ENCODE results near the gene PIEZO1. TPM values are rescaled to one million over a fixed set of nuclear protein-coding genes. Genes with fewer than 3 reads are reported as not detected.

The PIEZO1 gene
- total RNA-seq, 1 donor from 2014 or later, result 247 TPM

- no peak overlapping the region for H3K4me3 ChIP-seq (ENCODE audit: insufficient read depth, low read depth, low read length)
- H3K27me3 ChIP-seq (ENCODE audit: insufficient read depth, low read length), result no peaks in the 10 kb centered on the region
- no peak for TF ChIP-seq EZH2 (IDR thresholded peaks at IDR 0.05; ENCODE audit: insufficient read depth, low read length)
- TF ChIP-seq CTCF (IDR thresholded peaks at IDR 0.05; ENCODE audit: insufficient read depth, low read depth, low read length), result no peak
- Mint-ChIP-seq H3K27me3 (ENCODE audit: low read depth, unreplicated experiment) (no peaks in the 10 kb centered on the region), H3K4me1 (ENCODE audit: low read depth, unreplicated experiment) (peaks cover 61% of the 10 kb centered on the region), H3K27ac (ENCODE audit: unreplicated experiment) (no peak overlapping the region), H3K36me3 (ENCODE audit: low read depth, unreplicated experiment) (peaks cover 2% of the 10 kb centered on the region), H3K9me3 (ENCODE audit: unreplicated experiment) (no peaks in the 10 kb centered on the region), H3K4me3 (ENCODE audit: unreplicated experiment) (peak overlapping the region; percentile 11)
- H2AFZ ChIP-seq (ENCODE audit: low read depth, low read length), result no peak overlapping the region
- H3K27ac ChIP-seq (ENCODE audit: low read depth, low read length), result peak overlapping the region; percentile 53
- H3K4me2 ChIP-seq (ENCODE audit: low read length), result peak overlapping the region; percentile 76
- H4K20me1 ChIP-seq (ENCODE audit: insufficient read depth, low read length), result peaks cover 97% of the 10 kb centered on the region
- H3K79me2 ChIP-seq (ENCODE audit: insufficient read depth, low read length), result peaks cover 97% of the 10 kb centered on the region
- DNase-seq (ENCODE audit: low read depth), result no peak
- peaks cover 70% of the 10 kb centered on the region for H3K4me1 ChIP-seq (ENCODE audit: insufficient read depth, low read length)
- H3K9me3 ChIP-seq (ENCODE audit: insufficient read depth, low read depth, low read length), result no peaks in the 10 kb centered on the region
- FAIRE-seq, result no peak
- H3K9ac ChIP-seq (ENCODE audit: low read length), result peak overlapping the region; percentile 61
- H3K36me3 ChIP-seq (ENCODE audit: insufficient read depth, low read length), result no peaks in the 10 kb centered on the region
Measured at GRCh38 chr16:88767546-88768070, 17.4 kb downstream of the PIEZO1 start.

- Histone ChIP-seq H3K27me3 (ENCODE audit: insufficient read depth, low read length) (no peaks in the 10 kb centered on the region), H3K9me3 (ENCODE audit: insufficient read depth, low read depth, low read length) (no peaks in the 10 kb centered on the region), H2AFZ (ENCODE audit: low read depth, low read length) (no peak overlapping the region), H3K9ac (ENCODE audit: low read length) (no peak overlapping the region), H3K4me3 (ENCODE audit: insufficient read depth, low read depth, low read length) (no peak overlapping the region), H4K20me1 (ENCODE audit: insufficient read depth, low read length) (peaks cover 97% of the 10 kb centered on the region), H3K79me2 (ENCODE audit: insufficient read depth, low read length) (peaks cover 97% of the 10 kb centered on the region), H3K4me1 (ENCODE audit: insufficient read depth, low read length) (peaks cover 66% of the 10 kb centered on the region), H3K27ac (ENCODE audit: low read depth, low read length) (no peak overlapping the region), H3K36me3 (ENCODE audit: insufficient read depth, low read length) (no peaks in the 10 kb centered on the region), H3K4me2 (ENCODE audit: low read length) (no peak overlapping the region)
- TF ChIP-seq CTCF (IDR thresholded peaks at IDR 0.05; ENCODE audit: insufficient read depth, low read depth, low read length) (no peak), EZH2 (IDR thresholded peaks at IDR 0.05; ENCODE audit: insufficient read depth, low read length) (no peak)
- H3K9me3 Mint-ChIP-seq (ENCODE audit: unreplicated experiment), result no peaks in the 10 kb centered on the region
- no peaks in the 10 kb centered on the region for H3K27me3 Mint-ChIP-seq (ENCODE audit: low read depth, unreplicated experiment)
- H3K27ac Mint-ChIP-seq (ENCODE audit: unreplicated experiment), result peak overlapping the region; percentile 49
- DNase-seq (ENCODE audit: low read depth) (no peak), FAIRE-seq (no peak)
- H3K4me1 Mint-ChIP-seq (ENCODE audit: low read depth, unreplicated experiment), result peaks cover 54% of the 10 kb centered on the region
- H3K36me3 Mint-ChIP-seq (ENCODE audit: low read depth, unreplicated experiment), result peaks cover 2% of the 10 kb centered on the region
- no peak overlapping the region for H3K4me3 Mint-ChIP-seq (ENCODE audit: unreplicated experiment)
Measured at GRCh38 chr16:88766975-88767374, 18.0 kb downstream of the PIEZO1 start.

- H3K79me2 ChIP-seq (ENCODE audit: insufficient read depth, low read length), result peaks cover 100% of the 10 kb centered on the region
- Mint-ChIP-seq H3K4me3 (ENCODE audit: unreplicated experiment) (no peak overlapping the region), H3K9me3 (ENCODE audit: unreplicated experiment) (no peaks in the 10 kb centered on the region)
Measured at GRCh38 chr16:88764913-88765349, 20.1 kb downstream of the PIEZO1 start.

More at GRCh38 chr16:88764913-88765349, 20.1 kb downstream of the PIEZO1 start:
- Histone ChIP-seq H3K27me3 (ENCODE audit: insufficient read depth, low read length) (no peaks in the 10 kb centered on the region), H3K4me3 (ENCODE audit: insufficient read depth, low read depth, low read length) (no peak overlapping the region), H3K4me1 (ENCODE audit: insufficient read depth, low read length) (peaks cover 48% of the 10 kb centered on the region), H2AFZ (ENCODE audit: low read depth, low read length) (no peak overlapping the region), H3K9ac (ENCODE audit: low read length) (no peak overlapping the region), H3K9me3 (ENCODE audit: insufficient read depth, low read depth, low read length) (no peaks in the 10 kb centered on the region), H3K36me3 (ENCODE audit: insufficient read depth, low read length) (no peaks in the 10 kb centered on the region), H3K27ac (ENCODE audit: low read depth, low read length) (no peak overlapping the region), H3K4me2 (ENCODE audit: low read length) (peak overlapping the region; percentile 32), H4K20me1 (ENCODE audit: insufficient read depth, low read length) (peaks cover 100% of the 10 kb centered on the region)
- TF ChIP-seq CTCF (IDR thresholded peaks at IDR 0.05; ENCODE audit: insufficient read depth, low read depth, low read length) (no peak), EZH2 (IDR thresholded peaks at IDR 0.05; ENCODE audit: insufficient read depth, low read length) (no peak)
- no peaks in the 10 kb centered on the region for H3K27me3 Mint-ChIP-seq (ENCODE audit: low read depth, unreplicated experiment)
- H3K4me1 Mint-ChIP-seq (ENCODE audit: low read depth, unreplicated experiment), result peaks cover 55% of the 10 kb centered on the region
- DNase-seq (ENCODE audit: low read depth) (no peak), FAIRE-seq (no peak)
- H3K27ac Mint-ChIP-seq (ENCODE audit: unreplicated experiment), result peak overlapping the region; percentile 26
- peaks cover 2% of the 10 kb centered on the region for H3K36me3 Mint-ChIP-seq (ENCODE audit: low read depth, unreplicated experiment)

Data from astrocyte (in vitro differentiated cells and primary cell).